Activated CD4-positive, alpha-beta memory T cell treated with anti-CD3 and anti-CD28 coated beads for 36 hours (primary cell): Measurements from ENCODE around the gene TOR1A. TPM values are rescaled to one million over a fixed set of nuclear protein-coding genes. Genes with fewer than 3 reads are reported as not detected.

Source experiments
- CTCF ChIA-PET: fragments of 350-600 bp; sonication (Branson Sonifier 250); formaldehyde crosslinking; loops from one replicate; lab custom pipeline; 2021; ENCODE audit warnings: antibody characterized with exemption, inconsistent platforms; lab: Charles Lee
- POLR2A ChIA-PET: fragments of 350-600 bp; sonication (Branson Sonifier 250); formaldehyde crosslinking; loops from one replicate; lab custom pipeline; 2021; ENCODE audit warnings: antibody characterized with exemption; lab: Charles Lee
- DNase-seq: peaks from one replicate; pipeline ENCODE4 v3.0.0-alpha.2; 2020
- H3K27ac Mint-ChIP-seq: one replicate; pipeline ENCODE4 v1.8.0; 2021; ENCODE audit warnings: mixed read lengths
- H3K27me3 Mint-ChIP-seq: one replicate; pipeline ENCODE4 v1.8.0; 2021; ENCODE audit warnings: mixed read lengths
- H3K36me3 Mint-ChIP-seq: one replicate; pipeline ENCODE4 v1.8.0; 2021; ENCODE audit warnings: mixed read lengths
- H3K4me1 Mint-ChIP-seq: one replicate; pipeline ENCODE4 v1.8.0; 2021; ENCODE audit warnings: low read depth, mixed read lengths
- H3K4me3 Mint-ChIP-seq: one replicate; pipeline ENCODE4 v1.8.0; 2021; ENCODE audit warnings: mild to moderate bottlenecking, mixed read lengths
- H3K9me3 Mint-ChIP-seq: one replicate; pipeline ENCODE4 v1.8.0; 2021; ENCODE audit warnings: mixed read lengths
- intact Hi-C: fragments of 100-400 bp; cut with micrococcal nuclease; formaldehyde crosslinking; loops from one replicate; pipeline ENCODE4 v1.15.1; 2023
- total RNA-seq, 2 experiments: library from RNA; stranded (reverse); gene quantifications; one replicate each; pipeline ENCODE4 v1.2.3, GENCODE V29; 2021

TOR1A gene
- total RNA-seq, 2 experiments from 2014 or later, result 38.5 to 41.6 TPM

- DNase-seq, result peak; percentile 48
- ChIA-PET POLR2A (interaction anchor here (0.6 to 5.1 kb wide), 6 partner anchors 20 to 375 kb away, joined by 3 to 35 read pairs (median 4); partner anchors contain the start of genes C9orf78 and USP20), CTCF (interaction anchor here (0.6 to 1.3 kb wide), 6 partner anchors 12 to 68 kb away, joined by 3 to 4 read pairs (median 4); no protein-coding TSS in a partner anchor)
- Mint-ChIP-seq H3K27ac (peak overlapping the region; percentile 85), H3K36me3 (peaks cover 39% of the 10 kb centered on the region), H3K4me1 (peaks cover 87% of the 10 kb centered on the region), H3K27me3 (no peaks in the 10 kb centered on the region), H3K9me3 (no peaks in the 10 kb centered on the region), H3K4me3 (peak overlapping the region; percentile 36)
- intact Hi-C loops, result loop anchor here (1.0 to 5.0 kb wide), 2 partner anchors 23 to 43 kb away; partner anchors contain the start of gene TOR1A
Measured at GRCh38 chr9:129864991-129865647, 41.2 kb upstream of the TOR1A start.

GRCh38 chr9:129863059-129863690 lies 39.2 kb upstream of the TOR1A start:
- H3K4me3 Mint-ChIP-seq, result peak overlapping the region; percentile 52
- ChIA-PET CTCF (interaction anchor here (1.2 kb wide), 1 partner anchor 132 kb away, joined by 3 read pairs; no protein-coding TSS in a partner anchor), POLR2A (interaction anchor here (0.8 to 5.1 kb wide), 2 partner anchors 19 to 27 kb away, joined by 3 to 35 read pairs; partner anchors contain the start of genes C9orf78 and USP20)
- H3K9me3 Mint-ChIP-seq, result no peaks in the 10 kb centered on the region
- no peaks in the 10 kb centered on the region for H3K27me3 Mint-ChIP-seq
- H3K36me3 Mint-ChIP-seq, result peaks cover 45% of the 10 kb centered on the region
- intact Hi-C loops, result loop anchor here (5.0 kb wide), 1 partner anchor 41 kb away; the partner anchor contains the start of gene TOR1A
- peak; percentile 89 for DNase-seq
- peaks cover 70% of the 10 kb centered on the region for H3K4me1 Mint-ChIP-seq
- peak overlapping the region; percentile 84 for H3K27ac Mint-ChIP-seq

GRCh38 chr9:129861447-129861827 lies 37.5 kb upstream of the TOR1A start:
- Mint-ChIP-seq H3K4me1 (peaks cover 58% of the 10 kb centered on the region), H3K4me3 (no peak overlapping the region), H3K9me3 (no peaks in the 10 kb centered on the region), H3K27ac (peak overlapping the region; percentile 89), H3K27me3 (no peaks in the 10 kb centered on the region), H3K36me3 (peaks cover 40% of the 10 kb centered on the region)
- intact Hi-C loops, result loop anchor here (2.0 to 5.0 kb wide), 2 partner anchors 23 to 39 kb away; partner anchors contain the start of gene TOR1A
- POLR2A ChIA-PET, result interaction anchor here (1.2 to 1.4 kb wide), 2 partner anchors 8 to 123 kb away, joined by 3 to 5 read pairs; no protein-coding TSS in a partner anchor
- DNase-seq, result no peak
- CTCF ChIA-PET, result interaction anchor here (0.6 to 1.5 kb wide), 4 partner anchors 10 to 220 kb away, joined by 3 to 4 read pairs (median 3); no protein-coding TSS in a partner anchor

DNA sequence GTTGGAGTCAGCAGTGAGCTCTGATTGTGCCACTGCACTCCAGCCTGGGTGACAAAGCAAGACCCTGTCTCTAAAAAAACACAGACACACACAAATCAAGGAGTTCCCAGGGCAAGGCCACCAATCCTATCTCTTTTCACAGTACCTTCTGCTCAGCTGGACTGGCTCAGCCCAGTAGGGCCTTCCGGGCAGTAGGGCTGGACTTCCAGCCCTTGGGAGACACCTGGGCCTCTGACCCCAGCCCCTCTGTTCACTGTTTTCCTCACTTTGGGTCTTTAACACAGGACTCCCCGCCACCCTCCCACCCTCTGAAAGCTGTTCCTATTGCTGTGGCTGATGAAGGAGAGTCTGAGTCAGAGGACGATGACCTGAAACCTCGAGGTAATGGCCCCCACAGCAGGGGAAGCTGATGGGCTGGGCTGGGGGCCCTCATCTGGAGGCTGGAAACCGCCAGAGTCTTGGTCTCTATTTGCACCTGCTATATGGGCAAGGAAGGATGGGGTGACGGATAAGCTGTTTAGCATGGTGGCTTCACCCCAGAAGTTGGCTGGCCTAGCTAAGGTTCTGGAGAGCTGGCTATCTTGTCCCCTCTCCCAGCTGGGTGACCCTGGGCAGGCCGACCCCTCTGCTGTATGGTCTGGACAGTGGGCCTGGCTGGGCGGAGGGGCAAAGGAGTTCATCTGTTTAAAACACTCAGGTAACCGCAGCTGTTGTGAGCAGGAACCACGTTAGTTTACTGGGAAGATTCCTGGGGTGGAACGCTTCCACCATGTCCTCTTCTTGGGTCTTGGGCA lies 36.9 kb upstream of the TOR1A start:
- H3K27me3 Mint-ChIP-seq, result no peaks in the 10 kb centered on the region
- H3K27ac Mint-ChIP-seq, result peak overlapping the region; percentile 89
- no peak overlapping the region for H3K4me3 Mint-ChIP-seq
- ChIA-PET CTCF (interaction anchor here (0.6 to 1.5 kb wide), 6 partner anchors 8 to 220 kb away, joined by 3 to 4 read pairs (median 3); no protein-coding TSS in a partner anchor), POLR2A (interaction anchor here (0.7 to 1.4 kb wide), 3 partner anchors 9 to 173 kb away, joined by 3 to 5 read pairs (median 3); no protein-coding TSS in a partner anchor)
- peaks cover 40% of the 10 kb centered on the region for H3K36me3 Mint-ChIP-seq
- peak; percentile 67 for DNase-seq
- H3K4me1 Mint-ChIP-seq, result peaks cover 52% of the 10 kb centered on the region
- intact Hi-C loops, result loop anchor here (2.0 to 5.0 kb wide), 2 partner anchors 22 to 39 kb away; partner anchors contain the start of gene TOR1A
- no peaks in the 10 kb centered on the region for H3K9me3 Mint-ChIP-seq

GRCh38 chr9:129858167-129858962 lies 34.4 kb upstream of the TOR1A start:
- Mint-ChIP-seq H3K27ac (peak overlapping the region; percentile 52), H3K9me3 (no peaks in the 10 kb centered on the region), H3K36me3 (peaks cover 48% of the 10 kb centered on the region), H3K4me3 (no peak overlapping the region), H3K4me1 (peaks cover 50% of the 10 kb centered on the region), H3K27me3 (no peaks in the 10 kb centered on the region)
- DNase-seq, result no peak
- CTCF ChIA-PET, result interaction anchor here (0.8 kb wide), 1 partner anchor 120 kb away, joined by 3 read pairs; no protein-coding TSS in a partner anchor
- intact Hi-C loops, result no loop called here
- POLR2A ChIA-PET, result no interaction called here

DNA sequence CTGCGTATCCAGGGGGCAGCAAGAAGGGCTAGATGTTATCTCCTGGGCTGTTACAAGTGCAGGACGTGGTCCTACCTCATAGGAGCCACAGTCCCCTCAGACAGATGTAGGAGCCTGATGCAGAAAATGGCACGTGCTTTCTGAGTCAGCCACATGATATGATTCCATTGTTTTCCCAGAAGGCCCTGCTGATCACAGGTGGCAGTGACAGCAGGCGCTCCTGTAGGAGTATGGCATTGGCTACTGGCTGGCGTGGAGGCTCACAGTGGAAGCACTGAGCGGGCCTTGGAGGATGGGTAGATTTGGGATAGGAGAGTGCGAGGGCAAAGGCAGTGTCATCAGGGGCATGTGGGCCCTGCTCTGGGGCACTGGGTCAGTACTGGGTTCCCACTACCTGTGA lies 33.3 kb upstream of the TOR1A start:
- H3K4me1 Mint-ChIP-seq, result peaks cover 44% of the 10 kb centered on the region
- no peak overlapping the region for H3K4me3 Mint-ChIP-seq
- H3K36me3 Mint-ChIP-seq, result peaks cover 50% of the 10 kb centered on the region
- CTCF ChIA-PET, result no interaction called here
- peak overlapping the region; percentile 58 for H3K27ac Mint-ChIP-seq
- intact Hi-C loops, result no loop called here
- no peaks in the 10 kb centered on the region for H3K9me3 Mint-ChIP-seq
- POLR2A ChIA-PET, result no interaction called here
- H3K27me3 Mint-ChIP-seq, result no peaks in the 10 kb centered on the region
- DNase-seq, result no peak

- H3K27ac Mint-ChIP-seq, result peak overlapping the region; percentile 50
- POLR2A ChIA-PET, result interaction anchor here (0.9 kb wide), 1 partner anchor 20 kb away, joined by 3 read pairs; the partner anchor contains the start of gene C9orf78
- no peaks in the 10 kb centered on the region for H3K27me3 Mint-ChIP-seq
- peaks cover 25% of the 10 kb centered on the region for H3K4me1 Mint-ChIP-seq
- H3K9me3 Mint-ChIP-seq, result no peaks in the 10 kb centered on the region
- CTCF ChIA-PET, result no interaction called here
- no peak for DNase-seq
- peaks cover 42% of the 10 kb centered on the region for H3K36me3 Mint-ChIP-seq
- no peak overlapping the region for H3K4me3 Mint-ChIP-seq
- intact Hi-C loops, result no loop called here
Measured at GRCh38 chr9:129854588-129855110, 30.7 kb upstream of the TOR1A start.

- intact Hi-C loops, result no loop called here
- peaks cover 25% of the 10 kb centered on the region for H3K4me1 Mint-ChIP-seq
- no peak overlapping the region for H3K4me3 Mint-ChIP-seq
- POLR2A ChIA-PET, result interaction anchor here (0.9 kb wide), 1 partner anchor 19 kb away, joined by 3 read pairs; the partner anchor contains the start of gene C9orf78
- H3K27ac Mint-ChIP-seq, result peak overlapping the region; percentile 39
- no peak for DNase-seq
- H3K36me3 Mint-ChIP-seq, result peaks cover 41% of the 10 kb centered on the region
- CTCF ChIA-PET, result interaction anchor here (0.9 kb wide), 1 partner anchor 12 kb away, joined by 4 read pairs; no protein-coding TSS in a partner anchor
- no peaks in the 10 kb centered on the region for H3K9me3 Mint-ChIP-seq
- H3K27me3 Mint-ChIP-seq, result no peaks in the 10 kb centered on the region
Measured at GRCh38 chr9:129853614-129854013, 29.7 kb upstream of the TOR1A start.

DNA sequence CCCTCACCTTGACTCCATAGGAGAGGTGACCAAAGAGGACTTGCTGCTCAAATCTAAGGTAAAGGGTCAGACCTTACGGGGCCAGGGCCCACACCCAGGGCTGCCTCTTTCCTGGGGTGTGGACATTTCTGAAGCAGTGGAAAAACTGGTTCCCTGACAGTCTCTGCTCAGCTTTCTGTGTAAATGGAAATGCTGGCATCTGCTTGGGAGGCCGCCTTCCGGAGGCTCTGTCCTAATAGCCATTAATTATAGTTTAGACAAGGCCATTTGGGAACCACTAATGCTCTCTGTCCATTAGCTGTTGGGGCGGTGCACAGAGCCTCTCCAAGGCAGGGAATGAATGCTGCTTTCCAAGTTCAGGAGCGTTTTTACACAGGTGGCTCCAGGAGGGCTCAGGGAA lies 28.6 kb upstream of the TOR1A start:
- intact Hi-C loops, result no loop called here
- H3K27me3 Mint-ChIP-seq, result no peaks in the 10 kb centered on the region
- ChIA-PET CTCF (no interaction called here), POLR2A (no interaction called here)
- H3K4me3 Mint-ChIP-seq, result no peak overlapping the region
- H3K36me3 Mint-ChIP-seq, result peaks cover 35% of the 10 kb centered on the region
- no peak overlapping the region for H3K27ac Mint-ChIP-seq
- H3K9me3 Mint-ChIP-seq, result no peaks in the 10 kb centered on the region
- DNase-seq, result no peak
- peaks cover 28% of the 10 kb centered on the region for H3K4me1 Mint-ChIP-seq

- no peaks in the 10 kb centered on the region for H3K27me3 Mint-ChIP-seq
- H3K4me3 Mint-ChIP-seq, result no peak overlapping the region
- no peaks in the 10 kb centered on the region for H3K9me3 Mint-ChIP-seq
- DNase-seq, result no peak
- ChIA-PET POLR2A (no interaction called here), CTCF (interaction anchor here (1.5 kb wide), 1 partner anchor 9 kb away, joined by 4 read pairs; no protein-coding TSS in a partner anchor)
- H3K4me1 Mint-ChIP-seq, result peaks cover 23% of the 10 kb centered on the region
- intact Hi-C loops, result no loop called here
- no peak overlapping the region for H3K27ac Mint-ChIP-seq
- H3K36me3 Mint-ChIP-seq, result peaks cover 37% of the 10 kb centered on the region
Measured at GRCh38 chr9:129851821-129852220, 27.9 kb upstream of the TOR1A start.
